Right hindlimb (tissue), 1 donor: Measurements from ENCODE around the gene HNRNPA2B1.
"Not testable (repeated sequence)": the region's sequence is repeated elsewhere in the genome, so short reads cannot be mapped to it uniquely, and the experiment has no call there.

Source experiments
- DNase-seq: peaks from one replicate; pipeline ENCODE4 v3.0.0-alpha.2; 2018

The HNRNPA2B1 gene

DNA sequence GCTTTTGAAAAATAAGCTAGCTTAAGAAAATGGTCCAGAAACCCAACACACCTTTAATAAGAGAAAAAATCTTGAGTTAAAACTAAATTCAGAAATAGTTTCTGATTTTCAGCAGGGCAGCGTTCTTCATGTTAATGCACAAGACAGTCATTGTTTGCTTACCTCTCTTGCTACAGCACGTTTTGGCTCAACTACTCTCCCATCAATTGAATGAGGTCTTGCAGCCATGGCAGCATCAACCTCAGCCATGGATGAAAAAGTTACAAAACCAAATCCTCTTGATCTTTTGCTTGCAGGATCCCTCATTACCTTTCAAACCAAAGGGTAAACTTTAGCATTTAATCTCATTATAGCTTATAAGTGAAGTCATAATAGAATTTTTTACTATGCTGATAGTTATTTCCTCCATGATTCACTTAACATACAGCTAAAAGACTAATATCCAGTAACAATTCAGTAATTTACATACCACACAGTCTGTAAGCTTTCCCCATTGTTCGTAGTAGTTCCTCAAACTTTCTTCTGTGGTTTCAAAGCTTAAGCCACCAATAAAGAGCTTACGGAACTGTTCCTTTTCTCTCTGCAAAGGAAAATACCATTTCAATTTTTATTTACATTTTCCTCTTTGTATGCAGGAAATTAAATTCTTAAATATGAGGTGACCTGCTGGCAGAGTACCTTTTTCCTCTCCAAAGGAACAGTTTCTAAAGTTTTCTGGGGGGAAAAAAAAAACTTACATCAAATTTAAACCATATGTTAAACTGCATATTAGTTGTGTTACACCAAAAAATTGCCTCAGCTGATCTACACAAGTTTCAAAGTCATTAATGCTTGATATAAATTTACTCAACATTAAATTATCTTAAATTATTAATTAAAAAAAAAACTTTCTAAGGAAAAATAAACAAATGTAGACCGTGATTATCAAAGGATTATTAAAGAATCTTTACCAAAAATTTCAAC lies 3.1 kb downstream of the HNRNPA2B1 start:
- no peak for DNase-seq

DNA sequence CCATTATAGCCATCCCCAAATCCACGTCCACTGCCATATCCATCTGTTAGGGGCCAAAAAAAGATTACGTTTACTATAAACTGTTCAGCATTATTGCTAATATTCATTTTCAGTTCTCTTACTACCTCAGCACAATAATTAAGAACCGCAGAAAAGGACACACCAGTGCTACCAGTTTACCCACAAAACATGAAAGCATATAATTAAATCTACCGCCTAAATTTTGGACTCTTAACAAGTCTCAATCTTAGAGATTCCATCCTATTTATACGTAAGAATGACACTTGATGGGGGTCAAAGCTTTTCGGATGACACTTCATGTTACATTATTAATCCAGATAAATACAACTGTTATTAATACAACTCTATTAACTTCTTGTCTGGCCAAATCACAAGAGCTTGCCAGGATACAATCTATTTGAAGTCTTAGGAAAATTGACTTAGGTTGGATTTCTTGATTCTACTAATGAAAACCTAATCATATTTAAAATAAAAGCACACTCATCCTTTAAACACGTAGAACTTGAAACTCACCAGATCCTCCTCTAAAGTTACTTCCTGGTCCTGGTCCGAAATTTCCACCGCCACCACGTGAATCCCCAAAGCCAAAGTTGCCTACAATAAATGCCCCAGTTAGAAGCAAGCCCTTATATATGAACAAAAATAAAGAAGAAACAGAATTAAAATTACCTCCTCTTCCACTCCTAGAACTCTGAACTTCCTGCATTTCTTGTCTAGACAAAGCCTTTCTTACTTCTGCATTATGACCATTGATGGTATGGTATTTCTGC lies 4.5 kb downstream of the HNRNPA2B1 start:
- no peak for DNase-seq

DNA sequence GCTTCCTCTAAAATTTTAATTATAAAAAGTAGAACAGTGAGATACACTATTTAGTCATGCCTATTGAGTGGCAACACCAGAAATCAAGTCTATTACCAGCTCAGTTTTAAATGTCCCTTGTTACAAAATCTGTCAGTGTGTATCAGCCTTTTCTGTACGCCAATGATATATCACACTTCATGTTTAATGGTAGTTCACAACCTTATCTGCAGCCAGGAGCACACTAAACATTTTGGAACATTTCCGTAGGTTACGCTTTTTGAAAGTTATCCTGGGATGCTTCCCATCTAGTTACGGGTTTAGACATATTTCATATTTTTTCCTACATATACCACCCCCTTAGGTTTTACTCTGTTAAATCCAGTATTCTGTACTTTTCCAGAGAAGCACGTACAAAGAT lies 5.4 kb downstream of the HNRNPA2B1 start:
- DNase-seq = no peak

DNA sequence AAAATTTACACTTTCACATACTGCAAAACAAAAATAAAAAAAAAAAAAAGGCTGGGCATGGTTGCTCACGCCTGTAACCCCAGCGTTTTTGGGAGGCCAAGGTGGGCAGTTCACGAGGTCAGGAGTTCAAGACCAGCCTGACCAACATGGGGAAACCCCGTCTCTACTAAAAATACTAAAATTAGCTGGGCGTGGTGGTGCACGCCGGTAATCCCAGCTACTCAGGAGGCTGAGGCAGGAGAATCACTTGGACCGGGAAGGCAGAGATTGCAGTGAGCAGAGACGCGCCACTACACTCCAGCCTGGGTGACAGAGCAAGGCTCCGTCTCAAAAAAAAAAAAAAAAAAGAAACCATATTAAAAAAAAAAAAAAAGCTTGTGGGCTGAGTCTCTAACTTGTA lies 5.8 kb downstream of the HNRNPA2B1 start:
- not testable (repeated sequence) for DNase-seq

DNA sequence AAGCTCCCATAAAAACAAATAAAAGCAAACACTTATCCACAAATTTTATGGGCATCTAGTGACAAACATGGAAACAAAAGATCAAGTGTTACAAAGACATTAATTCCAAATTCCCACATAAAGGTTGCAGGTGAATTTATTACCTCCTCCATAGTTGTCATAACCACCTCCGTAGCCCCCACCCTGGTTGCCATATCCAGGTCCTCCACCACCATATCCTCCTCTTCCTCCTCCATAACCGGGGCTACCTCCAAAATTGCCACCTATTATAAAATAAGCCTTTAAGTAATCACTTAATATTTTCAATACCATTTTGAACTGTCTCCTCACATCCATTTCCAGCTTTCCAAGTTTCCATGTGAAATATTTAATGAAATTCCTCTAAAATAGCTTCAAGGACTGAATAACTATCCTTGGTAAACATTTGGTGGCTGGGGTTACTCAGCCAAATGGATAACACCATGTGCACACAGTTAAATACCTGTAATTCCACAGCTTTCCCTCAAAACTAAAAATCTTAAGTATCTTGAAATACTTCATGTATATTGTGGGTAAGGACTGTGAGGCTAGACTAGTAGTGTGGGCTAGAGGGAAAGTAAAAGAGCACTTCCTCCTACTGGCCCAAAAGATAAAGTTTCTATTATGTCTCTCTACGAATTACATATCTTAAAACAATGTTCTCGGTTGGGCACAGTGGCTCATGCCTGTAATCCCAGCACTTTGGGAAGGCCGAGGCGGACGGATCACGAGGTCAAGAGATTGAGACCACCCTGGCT lies 6.9 kb downstream of the HNRNPA2B1 start:
- no peak for DNase-seq

DNA sequence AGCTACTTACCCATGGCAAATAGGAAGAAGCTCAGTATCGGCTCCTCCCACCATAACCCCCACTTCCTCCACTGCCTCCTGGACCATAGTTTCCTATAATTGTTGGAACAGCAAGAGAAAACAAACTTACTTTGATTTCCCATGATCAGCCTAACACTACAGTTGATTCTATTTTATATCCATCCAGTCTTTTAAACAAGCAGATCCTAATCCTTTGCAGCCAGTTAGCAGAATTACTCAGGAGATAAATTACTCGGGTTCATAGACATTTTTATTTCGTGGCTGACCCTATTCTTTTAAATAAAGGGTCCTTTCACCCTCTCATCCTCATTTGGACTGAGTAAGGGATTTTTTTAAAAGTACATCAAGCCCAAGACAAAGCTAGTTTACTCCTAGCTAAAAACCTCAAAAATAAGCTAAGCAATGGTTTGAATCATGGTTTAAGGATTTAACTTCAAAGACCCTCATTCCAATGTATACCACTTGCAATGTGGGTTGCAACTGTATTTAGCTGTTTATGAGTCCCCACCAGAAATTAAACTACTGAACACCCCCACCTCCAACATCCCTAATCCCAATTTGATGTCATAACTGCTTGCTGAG lies 8.0 kb downstream of the HNRNPA2B1 start:
- no peak for DNase-seq

DNA sequence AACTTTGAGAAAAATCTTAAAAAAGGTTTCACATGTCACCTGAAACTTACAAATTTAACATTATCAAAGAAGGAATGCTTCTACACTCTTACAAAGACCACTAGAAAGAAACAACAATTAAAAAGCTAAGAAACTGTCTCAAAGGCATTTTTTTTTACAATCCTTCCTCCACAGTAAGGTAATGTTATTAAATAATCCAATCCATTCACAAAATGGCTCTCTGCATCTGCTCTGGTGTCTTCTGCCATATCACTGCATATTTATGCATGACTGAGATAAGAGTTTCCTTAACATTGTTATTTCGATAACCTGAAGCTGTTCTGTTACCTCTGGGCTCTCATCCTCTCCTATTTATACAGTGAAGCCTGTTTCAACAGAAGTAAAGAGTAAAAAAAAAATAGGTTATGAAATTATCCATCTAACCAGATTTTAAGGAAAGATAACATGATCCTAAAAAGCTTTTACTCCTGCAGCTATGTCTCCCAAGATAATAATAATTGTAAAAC lies 8.5 kb downstream of the HNRNPA2B1 start:
- no peak for DNase-seq

DNA sequence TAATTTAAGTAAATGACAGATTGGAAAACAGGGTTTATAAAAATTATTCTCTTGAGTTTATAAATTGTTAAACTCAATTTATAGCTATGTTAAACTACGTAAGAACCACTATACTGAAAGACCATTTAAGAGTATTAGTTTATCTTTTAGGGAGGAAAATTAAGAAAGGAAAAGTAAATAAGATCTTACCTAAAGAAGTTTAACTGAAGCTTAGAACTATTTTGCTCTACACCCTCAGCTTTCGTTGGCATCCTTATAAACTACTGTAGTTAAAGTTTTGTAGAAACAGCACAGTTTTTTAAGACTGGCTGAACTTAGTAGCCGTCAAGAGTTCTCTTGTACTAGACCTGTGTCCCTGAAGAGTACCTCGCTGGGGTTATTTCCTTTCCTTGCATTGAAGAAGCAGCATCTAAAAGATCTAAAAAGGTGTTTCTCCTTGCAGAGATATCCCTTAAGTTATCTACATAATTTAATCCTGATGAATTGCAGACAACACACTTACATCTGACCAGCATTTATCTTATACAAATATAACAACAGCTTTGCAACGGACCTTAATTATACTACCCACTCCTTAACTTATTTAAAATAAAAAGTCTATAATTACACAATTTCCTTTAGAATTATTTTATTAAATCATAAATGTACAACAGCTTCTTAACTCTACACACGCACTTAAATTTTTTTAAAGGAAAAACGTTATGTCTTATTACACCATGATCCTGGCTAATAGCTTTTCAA lies 9.1 kb downstream of the HNRNPA2B1 start:
- DNase-seq = no peak

DNA sequence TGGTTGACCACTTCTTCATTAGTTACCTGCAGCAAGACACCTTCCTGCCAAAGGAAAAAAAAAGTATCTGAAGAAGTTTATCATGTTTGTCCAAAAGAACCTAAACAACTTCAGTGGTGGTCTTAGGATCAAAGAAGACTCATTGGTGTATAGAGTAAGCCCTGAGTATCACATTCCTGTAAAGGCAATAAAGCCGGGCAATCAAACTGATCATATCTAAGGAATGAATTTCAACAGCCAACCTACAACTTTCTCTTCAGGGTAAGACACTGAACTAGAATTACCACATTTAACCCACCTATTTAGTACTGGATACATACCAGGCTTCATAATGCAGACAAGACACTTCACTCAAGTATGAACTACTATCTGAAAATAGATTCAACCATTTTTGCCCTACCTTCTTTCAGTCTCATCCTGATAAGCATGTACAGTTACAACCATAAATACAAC lies 10.1 kb downstream of the HNRNPA2B1 start:
- DNase-seq = no peak

DNA sequence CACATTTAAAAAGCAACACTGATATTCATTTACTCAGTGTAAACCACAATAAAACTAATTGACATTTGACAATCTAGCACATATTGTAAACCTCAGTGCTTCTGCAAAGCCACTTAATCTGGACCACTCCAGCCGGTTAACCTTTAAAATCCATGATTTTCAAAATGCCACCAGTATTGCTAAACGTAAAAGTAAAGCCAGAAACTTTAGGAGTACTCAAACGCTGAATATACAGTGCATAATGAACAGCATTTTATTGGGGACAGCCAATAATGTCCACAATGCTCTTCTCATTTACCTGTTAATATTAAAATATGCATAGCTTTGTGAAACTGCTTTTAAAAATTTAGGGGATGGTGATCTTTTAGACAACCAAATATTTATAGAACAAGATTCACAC lies 10.8 kb downstream of the HNRNPA2B1 start:
- no peak for DNase-seq

DNA sequence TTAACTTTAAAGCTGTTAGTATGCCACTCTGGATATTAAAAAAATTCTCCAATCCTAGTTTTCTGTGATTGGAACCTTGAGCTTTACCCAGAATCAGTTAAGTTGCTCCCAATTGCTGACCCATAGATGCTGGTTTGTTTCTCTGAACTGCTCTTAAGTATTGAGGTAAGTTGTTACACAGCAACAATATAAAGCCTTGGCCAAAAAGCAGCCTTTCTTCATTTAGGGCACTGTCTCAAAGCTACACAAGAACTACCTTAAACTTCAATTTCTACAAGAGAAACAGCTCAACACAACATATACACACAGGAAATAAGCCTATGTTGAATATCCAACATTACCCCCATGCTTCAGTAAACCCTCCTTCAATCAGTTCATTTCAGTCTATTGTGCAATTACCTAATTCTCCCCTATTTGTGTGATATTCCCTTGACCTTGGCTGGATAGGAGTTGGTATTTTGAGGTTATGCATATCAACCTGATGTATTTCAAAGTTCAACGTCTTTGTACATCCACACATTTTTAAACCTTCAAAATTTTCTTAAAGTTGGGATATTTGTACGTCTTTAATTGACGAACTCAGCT lies 11.5 kb downstream of the HNRNPA2B1 start:
- no peak for DNase-seq

DNA sequence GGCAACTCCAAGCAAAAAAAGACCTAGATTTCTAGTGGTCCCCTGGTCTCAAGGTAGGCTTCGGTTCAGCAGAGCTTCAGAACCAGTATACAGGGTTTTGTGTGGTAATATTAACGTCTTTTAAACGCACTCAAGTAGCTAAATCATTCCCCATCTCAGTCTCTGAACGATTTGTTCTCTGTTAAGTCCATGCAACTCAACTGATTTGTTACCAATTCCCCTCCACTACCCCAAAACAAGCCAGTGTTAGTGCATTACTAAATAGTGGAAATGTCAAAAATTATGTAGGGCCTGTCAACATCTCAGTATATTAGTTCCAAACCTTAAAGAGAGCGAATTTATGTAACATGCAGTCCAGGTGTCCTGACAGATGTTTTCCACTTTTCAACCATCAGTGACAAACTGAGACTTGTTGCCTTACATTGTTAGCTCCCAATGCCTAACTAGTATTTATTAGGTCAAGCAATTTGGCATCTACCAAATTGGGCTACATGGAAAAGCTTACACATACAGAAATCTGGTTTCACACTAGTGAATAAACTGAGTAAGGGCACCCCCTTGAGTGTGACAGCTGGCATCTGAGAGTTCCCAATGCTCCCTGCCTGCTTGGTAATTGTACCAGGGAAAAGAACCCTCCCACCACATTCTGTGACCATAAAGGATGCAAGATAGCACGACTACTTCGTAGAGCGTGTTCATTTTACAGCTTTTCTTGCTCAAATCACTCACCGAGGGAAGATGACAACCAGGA lies 12.2 kb downstream of the HNRNPA2B1 start:
- no peak for DNase-seq

DNA sequence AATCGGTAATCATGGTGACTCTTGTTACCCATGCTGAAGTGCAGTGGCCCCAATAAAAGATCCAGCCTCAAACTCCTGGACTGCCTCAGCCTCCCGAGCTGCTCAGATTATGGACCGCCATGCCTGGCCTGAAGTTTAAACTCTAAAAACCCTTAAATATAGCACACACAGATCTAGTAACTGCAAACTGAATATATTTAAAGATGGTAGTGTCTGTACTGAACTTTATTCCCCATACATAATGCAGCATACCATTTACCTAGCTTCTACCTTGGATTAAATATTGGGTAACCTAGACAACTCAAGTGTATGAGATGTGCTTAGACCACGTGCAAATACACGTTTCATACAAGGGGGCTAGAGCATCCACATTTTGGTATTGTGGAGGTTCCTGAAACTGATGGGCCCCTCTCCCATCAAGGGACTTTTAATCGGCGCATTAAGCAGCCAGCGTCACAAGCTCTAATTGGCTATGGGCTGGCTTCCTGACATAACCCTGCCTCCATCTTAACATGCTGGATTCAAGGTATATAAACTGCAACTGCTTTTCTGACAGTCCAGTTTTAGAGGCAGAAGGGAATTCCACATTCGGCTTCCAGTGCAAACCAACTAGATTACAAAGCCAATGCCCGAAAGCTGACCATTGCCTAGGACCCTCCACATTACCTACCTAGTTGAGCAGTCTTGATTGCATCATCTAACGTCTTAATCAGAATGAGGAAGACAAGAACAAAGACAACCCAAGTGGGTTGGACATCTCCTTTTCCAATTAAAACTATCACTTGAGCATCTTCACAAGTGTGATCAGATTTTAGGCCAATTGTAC lies 13.0 kb downstream of the HNRNPA2B1 start:
- DNase-seq = no peak

DNA sequence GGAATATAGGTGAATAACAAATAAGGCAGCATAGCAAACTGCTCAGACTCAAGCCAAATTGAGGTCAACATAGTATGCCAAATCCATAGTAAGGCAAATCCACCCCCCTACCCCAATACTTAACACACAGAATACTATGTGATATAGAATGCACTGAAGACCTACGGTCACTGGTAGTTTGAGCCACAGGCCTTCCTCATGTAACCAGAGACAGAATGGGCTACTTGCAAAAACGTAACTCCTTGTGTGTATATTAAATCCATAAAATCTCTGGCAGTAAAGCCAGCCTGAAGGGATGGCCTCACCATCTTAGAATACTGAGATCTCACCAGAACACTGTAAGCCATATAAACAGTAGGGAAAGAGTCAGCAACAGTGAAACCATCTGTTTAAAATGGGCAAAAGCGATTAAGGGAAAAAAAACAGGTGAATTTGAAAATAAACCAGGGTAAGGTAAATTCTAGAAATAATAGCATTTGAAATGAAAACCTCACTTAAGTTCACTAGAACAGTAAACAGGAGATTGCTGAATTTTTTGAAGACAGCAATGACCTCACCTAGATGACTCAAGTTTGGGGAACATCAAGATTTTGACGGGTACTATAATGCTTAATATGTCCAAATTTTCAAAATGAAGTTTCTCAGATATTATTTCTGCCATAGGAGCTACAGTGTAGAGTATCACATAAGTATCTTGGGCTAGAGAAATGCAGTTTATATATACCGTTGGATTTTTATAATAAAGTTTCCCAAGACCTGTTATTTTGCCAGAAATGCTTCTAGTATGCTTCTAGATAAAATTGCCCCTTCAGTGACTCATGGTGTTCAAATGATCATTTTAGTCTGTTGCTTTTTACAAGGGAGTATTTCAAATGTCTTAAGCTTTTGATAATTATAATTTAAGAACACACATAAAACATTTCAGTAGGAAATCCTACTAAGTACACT lies 13.9 kb downstream of the HNRNPA2B1 start:
- no peak for DNase-seq

DNA sequence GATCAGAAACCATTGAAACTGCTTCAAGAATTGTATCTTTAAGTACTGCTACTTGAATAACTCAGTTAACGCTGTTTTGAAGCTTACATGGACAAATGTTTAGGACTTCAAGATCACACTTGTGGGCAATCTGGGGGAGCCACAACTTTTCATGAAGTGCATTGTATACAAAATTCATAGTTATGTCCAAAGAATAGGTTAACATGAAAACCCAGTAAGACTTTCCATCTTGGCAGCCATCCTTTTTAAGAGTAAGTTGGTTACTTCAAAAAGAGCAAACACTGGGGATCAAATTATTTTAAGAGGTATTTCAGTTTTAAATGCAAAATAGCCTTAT lies 14.7 kb downstream of the HNRNPA2B1 start:
- no peak for DNase-seq

DNA sequence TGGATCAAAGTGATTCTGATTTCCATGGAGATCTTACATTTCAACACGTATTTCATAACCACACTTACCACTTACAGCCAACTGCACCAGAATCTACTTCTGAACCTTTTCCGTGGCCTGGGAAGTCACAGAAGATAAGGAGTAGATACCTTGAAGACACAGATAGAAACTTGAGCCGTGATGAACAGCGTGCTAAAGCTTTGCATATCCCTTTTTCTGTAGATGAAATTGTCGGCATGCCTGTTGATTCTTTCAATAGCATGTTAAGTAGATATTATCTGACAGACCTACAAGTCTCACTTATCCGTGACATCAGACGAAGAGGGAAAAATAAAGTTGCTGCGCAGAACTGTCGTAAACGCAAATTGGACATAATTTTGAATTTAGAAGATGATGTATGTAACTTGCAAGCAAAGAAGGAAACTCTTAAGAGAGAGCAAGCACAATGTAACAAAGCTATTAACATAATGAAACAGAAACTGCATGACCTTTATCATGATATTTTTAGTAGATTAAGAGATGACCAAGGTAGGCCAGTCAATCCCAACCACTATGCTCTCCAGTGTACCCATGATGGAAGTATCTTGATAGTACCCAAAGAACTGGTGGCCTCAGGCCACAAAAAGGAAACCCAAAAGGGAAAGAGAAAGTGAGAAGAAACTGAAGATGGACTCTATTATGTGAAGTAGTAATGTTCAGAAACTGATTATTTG lies 15.3 kb downstream of the HNRNPA2B1 start:
- no peak for DNase-seq

DNA sequence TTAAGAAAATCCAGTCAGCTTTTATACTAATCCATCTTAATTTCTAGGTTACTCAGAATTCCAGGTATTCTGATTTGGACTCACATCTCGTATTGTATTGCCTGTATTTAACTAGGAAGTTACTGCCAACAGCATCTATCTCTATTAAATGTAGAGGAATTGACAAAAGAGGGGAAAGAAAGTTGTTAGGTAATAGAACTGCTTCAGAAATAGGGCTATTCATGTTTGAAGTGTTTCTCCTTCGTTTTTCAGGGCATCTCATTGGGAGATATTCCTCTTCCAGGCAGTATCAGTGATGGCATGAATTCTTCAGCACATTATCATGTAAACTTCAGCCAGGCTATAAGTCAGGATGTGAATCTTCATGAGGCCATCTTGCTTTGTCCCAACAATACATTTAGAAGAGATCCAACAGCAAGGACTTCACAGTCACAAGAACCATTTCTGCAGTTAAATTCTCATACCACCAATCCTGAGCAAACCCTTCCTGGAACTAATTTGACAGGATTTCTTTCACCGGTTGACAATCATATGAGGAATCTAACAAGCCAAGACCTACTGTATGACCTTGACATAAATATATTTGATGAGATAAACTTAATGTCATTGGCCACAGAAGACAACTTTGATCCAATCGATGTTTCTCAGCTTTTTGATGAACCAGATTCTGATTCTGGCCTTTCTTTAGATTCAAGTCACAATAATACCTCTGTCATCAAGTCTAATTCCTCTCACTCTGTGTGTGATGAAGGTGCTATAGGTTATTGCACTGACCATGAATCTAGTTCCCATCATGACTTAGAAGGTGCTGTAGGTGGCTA lies 16.1 kb downstream of the HNRNPA2B1 start:
- DNase-seq = not testable (repeated sequence)
